ENCODE results near the gene PLXNA4. TPM values are rescaled to one million over a fixed set of nuclear protein-coding genes. Genes with fewer than 3 reads are reported as not detected.

Gene PLXNA4
- total RNA-seq, 1 experiment from 2014 or later = not detected

DNA sequence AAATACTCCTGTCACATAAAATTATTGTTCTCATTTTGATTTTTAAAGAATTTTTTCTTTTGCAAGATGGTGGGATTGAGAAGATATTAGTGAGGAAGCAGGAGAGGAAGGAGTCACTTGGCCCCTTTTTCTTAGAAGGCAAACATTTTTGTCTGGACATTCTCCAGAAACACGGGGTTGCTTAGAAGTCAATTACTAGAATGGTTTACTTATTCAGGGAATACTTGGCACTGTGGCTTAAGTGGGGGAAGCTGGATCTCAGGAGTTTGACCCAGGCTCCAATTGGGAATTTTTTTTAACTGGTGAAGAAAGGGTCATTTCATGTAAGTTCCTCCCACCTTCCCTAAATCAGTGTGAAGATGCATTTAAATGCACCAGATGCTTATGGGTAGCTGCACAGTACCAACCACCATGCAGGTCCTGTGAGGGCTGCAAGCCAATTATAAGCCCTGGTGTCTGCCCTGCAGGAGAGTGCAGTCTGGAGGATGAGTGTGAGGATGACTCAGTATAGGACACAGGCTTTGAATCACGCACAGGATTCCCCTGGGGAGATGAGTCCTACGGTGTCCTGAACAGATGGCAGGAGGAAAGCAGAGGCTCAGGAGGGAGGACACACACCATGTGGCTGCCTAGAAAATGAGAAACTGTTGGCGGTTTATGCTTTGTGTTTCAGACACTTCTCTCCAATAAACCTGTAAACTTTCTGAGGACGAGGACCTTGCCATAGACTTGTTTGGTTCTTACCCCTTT, 299.1 kb downstream of the PLXNA4 start (continued):
- TF ChIP-seq, protein P1, sequence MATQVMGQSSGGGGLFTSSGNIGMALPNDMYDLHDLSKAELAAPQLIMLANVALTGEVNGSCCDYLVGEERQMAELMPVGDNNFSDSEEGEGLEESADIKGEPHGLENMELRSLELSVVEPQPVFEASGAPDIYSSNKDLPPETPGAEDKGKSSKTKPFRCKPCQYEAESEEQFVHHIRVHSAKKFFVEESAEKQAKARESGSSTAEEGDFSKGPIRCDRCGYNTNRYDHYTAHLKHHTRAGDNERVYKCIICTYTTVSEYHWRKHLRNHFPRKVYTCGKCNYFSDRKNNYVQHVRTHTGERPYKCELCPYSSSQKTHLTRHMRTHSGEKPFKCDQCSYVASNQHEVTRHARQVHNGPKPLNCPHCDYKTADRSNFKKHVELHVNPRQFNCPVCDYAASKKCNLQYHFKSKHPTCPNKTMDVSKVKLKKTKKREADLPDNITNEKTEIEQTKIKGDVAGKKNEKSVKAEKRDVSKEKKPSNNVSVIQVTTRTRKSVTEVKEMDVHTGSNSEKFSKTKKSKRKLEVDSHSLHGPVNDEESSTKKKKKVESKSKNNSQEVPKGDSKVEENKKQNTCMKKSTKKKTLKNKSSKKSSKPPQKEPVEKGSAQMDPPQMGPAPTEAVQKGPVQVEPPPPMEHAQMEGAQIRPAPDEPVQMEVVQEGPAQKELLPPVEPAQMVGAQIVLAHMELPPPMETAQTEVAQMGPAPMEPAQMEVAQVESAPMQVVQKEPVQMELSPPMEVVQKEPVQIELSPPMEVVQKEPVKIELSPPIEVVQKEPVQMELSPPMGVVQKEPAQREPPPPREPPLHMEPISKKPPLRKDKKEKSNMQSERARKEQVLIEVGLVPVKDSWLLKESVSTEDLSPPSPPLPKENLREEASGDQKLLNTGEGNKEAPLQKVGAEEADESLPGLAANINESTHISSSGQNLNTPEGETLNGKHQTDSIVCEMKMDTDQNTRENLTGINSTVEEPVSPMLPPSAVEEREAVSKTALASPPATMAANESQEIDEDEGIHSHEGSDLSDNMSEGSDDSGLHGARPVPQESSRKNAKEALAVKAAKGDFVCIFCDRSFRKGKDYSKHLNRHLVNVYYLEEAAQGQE (IDR thresholded peaks at IDR 0.05; ENCODE audit: low read depth) = no peak

DNA sequence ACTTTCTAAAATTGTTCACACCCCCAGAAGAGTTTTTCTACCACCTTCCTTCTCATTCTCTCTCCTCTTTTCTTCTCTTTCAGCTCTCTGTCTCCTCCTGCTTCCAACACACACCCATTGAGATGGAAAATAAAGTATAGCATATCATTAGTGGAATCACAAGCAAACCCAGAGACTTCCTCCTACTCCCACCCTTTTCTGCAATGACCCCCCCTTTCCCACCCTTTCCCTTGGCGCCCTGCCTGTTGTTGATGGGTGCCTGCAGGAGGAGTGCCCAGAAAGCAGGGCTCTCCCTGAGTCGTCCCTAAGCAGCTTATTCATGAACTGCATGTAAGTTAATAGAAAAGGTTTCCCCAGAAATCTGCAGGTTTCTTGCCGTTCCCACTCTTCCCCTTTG, 300.0 kb downstream of the PLXNA4 start:
- DNase-seq (ENCODE audit: low read depth, low spot score) = no peak
- Histone ChIP-seq H2AFZ (ENCODE audit: low read depth, low read length, poor library complexity, severe bottlenecking) (no peak overlapping the region), H3K9me2 (ENCODE audit: insufficient read depth) (no peaks in the 10 kb centered on the region), H3K27ac (ENCODE audit: low read depth, low read length) (no peak overlapping the region), H3K4me3 (replicated peaks in 1 of 2; ENCODE audit: low read depth in 1 of 2, low read length in 2 of 2) (no peak overlapping the region), H4K20me1 (ENCODE audit: insufficient read depth) (no peaks in the 10 kb centered on the region), H3K79me2 (ENCODE audit: insufficient read depth, low read length) (no peaks in the 10 kb centered on the region), H3K4me1 (ENCODE audit: control insufficient read depth in 1 of 2, insufficient read depth in 2 of 2, low read length in 2 of 2) (no peaks in the 10 kb centered on the region), H3K27me3 (ENCODE audit: insufficient read depth, low read length) (peaks cover 29% of the 10 kb centered on the region; the same call in 1 of the 2 replicates), H3K9ac (ENCODE audit: low read length) (no peak overlapping the region), H3K9me3 (ENCODE audit: control insufficient read depth in 1 of 2, insufficient read depth in 1 of 2, low read depth in 1 of 2, low read length in 2 of 2) (no peaks in the 10 kb centered on the region), H3K4me2 (ENCODE audit: low read length) (no peak overlapping the region), H3K36me3 (ENCODE audit: control insufficient read depth in 1 of 2, insufficient read depth in 2 of 2, low read length in 2 of 2) (no peaks in the 10 kb centered on the region)
- CTCF ChIA-PET = no interaction called here
- RAD21 ChIA-PET (ENCODE audit: low non-redundant PET in 1 of 2, low total read pairs in 2 of 2, uncharacterized antibody in 2 of 2, unreplicated experiment in 2 of 2) = no interaction called here
- POLR2A ChIA-PET = no interaction called here
- TF ChIP-seq ELF1 (IDR thresholded peaks at IDR 0.05; ENCODE audit: borderline replicate concordance, low read depth) = no peak
- no peak for TF ChIP-seq YY1 (IDR thresholded peaks at IDR 0.05; ENCODE audit: extremely low read depth, insufficient replicate concordance, low read depth, low read length)
- TF ChIP-seq, protein P2, sequence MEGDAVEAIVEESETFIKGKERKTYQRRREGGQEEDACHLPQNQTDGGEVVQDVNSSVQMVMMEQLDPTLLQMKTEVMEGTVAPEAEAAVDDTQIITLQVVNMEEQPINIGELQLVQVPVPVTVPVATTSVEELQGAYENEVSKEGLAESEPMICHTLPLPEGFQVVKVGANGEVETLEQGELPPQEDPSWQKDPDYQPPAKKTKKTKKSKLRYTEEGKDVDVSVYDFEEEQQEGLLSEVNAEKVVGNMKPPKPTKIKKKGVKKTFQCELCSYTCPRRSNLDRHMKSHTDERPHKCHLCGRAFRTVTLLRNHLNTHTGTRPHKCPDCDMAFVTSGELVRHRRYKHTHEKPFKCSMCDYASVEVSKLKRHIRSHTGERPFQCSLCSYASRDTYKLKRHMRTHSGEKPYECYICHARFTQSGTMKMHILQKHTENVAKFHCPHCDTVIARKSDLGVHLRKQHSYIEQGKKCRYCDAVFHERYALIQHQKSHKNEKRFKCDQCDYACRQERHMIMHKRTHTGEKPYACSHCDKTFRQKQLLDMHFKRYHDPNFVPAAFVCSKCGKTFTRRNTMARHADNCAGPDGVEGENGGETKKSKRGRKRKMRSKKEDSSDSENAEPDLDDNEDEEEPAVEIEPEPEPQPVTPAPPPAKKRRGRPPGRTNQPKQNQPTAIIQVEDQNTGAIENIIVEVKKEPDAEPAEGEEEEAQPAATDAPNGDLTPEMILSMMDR (IDR thresholded peaks at IDR 0.05 in 2 of 3, conservative IDR thresholded peaks at IDR 0.05 in 1 of 3; ENCODE audit: borderline replicate concordance in 1 of 3, insufficient read depth in 1 of 3, low read depth in 2 of 3, low read length in 2 of 3) = no peak
- no peak for TF ChIP-seq ZFX (IDR thresholded peaks at IDR 0.05)
- no peak for TF ChIP-seq JUND (IDR thresholded peaks at IDR 0.05)
- no peak for TF ChIP-seq CEBPB (IDR thresholded peaks at IDR 0.05; ENCODE audit: low read depth)
- TF ChIP-seq RAD21 (IDR thresholded peaks at IDR 0.05; ENCODE audit: low read depth) = no peak
- TF ChIP-seq, protein P3, sequence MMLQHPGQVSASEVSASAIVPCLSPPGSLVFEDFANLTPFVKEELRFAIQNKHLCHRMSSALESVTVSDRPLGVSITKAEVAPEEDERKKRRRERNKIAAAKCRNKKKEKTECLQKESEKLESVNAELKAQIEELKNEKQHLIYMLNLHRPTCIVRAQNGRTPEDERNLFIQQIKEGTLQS (IDR thresholded peaks at IDR 0.05) = no peak
- no peak for TF ChIP-seq POLR2A (IDR thresholded peaks at IDR 0.05; ENCODE audit: borderline replicate concordance, extremely low read depth, insufficient read depth, insufficient read length)
- no peak for TF ChIP-seq EGR1 (IDR thresholded peaks at IDR 0.05; ENCODE audit: low read depth)
- TF ChIP-seq EZH2phosphoT487 (IDR thresholded peaks at IDR 0.05; ENCODE audit: borderline replicate concordance) = no peak
- BruUV-seq (replicated peaks) = no TSS peak
- intact Hi-C loops (cut with micrococcal nuclease) = no loop called here
- no peak for ATAC-seq
